SK-N-SH (cell line): ENCODE data around the gene ADGRL3.

ENCODE experiments used
- CHD2 ChIP-seq: fragments of 150-350 bp; IDR thresholded peaks from 2 replicates; pipeline ENCODE4 v1.6.1; 2018; ENCODE audit warnings: low read length; ENCODE audit not compliant: partially characterized antibody
- EP300 ChIP-seq, 2 experiments: IDR thresholded peaks; 2 replicates each; pipeline versions ENCODE4 v1.4.0 to v1.6.1; 2012; ENCODE audit warnings: borderline replicate concordance in 1 of 2, low read depth in 1 of 2, low read length in 1 of 2
- EZH2phosphoT487 ChIP-seq: fragments of 200-600 bp; sonication (generic); IDR thresholded peaks from 2 replicates; pipeline ENCODE4 v1.6.1; 2017; ENCODE audit warnings: low read depth, mixed run types, mild to moderate bottlenecking, antibody characterized with exemption, moderate library complexity, borderline replicate concordance
- JUND ChIP-seq: IDR thresholded peaks from 2 replicates; pipeline ENCODE4 v1.4.0; 2012
- MEF2A ChIP-seq: IDR thresholded peaks from 2 replicates; pipeline ENCODE4 v1.4.0; 2012; ENCODE audit warnings: low read depth, borderline replicate concordance
- POLR2AphosphoS5 ChIP-seq: IDR thresholded peaks from 2 replicates; pipeline ENCODE4 v1.6.1; 2012; ENCODE audit warnings: low read depth, low read length
- RAD21 ChIP-seq: IDR thresholded peaks from 2 replicates; pipeline ENCODE4 v1.6.1; 2012; ENCODE audit warnings: mild to moderate bottlenecking, low read length
- SMC3 ChIP-seq: IDR thresholded peaks from 2 replicates; pipeline ENCODE4 v1.6.1; 2012; ENCODE audit warnings: low read depth, low read length, improper control_type of control experiment
- TAF1 ChIP-seq: IDR thresholded peaks from 2 replicates; pipeline ENCODE4 v1.6.1; 2012; ENCODE audit warnings: low read depth, mild to moderate bottlenecking, low read length, moderate library complexity, borderline replicate concordance
- TCF12 ChIP-seq: IDR thresholded peaks from 2 replicates; pipeline ENCODE4 v1.4.0; 2012
- TF ChIP-seq, protein P1 (sequence below): fragments of 200-600 bp; sonication (generic); IDR thresholded peaks from 2 replicates; pipeline ENCODE4 v1.6.1; 2017; ENCODE audit warnings: antibody characterized with exemption, mild to moderate bottlenecking, moderate library complexity
- TF ChIP-seq, protein P2 (sequence below): IDR thresholded peaks from 2 replicates; pipeline ENCODE4 v1.4.0; 2012; ENCODE audit warnings: low read depth, borderline replicate concordance
- TF ChIP-seq, protein P3 (sequence below): IDR thresholded peaks from 2 replicates; pipeline ENCODE4 v1.4.0; 2012; ENCODE audit warnings: low read depth

DNA sequence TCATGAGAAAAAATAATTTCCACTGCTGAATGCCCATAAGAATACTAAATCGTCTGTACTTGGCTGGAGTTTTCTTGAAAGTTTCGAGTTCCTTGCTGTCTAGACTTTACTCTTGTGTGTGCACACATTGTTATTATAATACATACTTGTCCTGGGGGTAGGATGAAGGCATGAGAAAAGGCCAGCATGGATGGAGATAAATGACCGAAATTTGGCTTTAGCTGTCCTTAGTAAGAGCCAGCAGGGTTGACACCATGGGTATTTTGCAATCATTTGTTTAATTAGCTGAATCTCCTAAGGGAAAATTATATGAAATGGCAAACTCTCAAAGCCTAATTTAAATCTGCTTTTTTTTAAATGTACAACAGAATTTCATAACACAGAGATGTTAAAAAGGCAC lies 641.6 kb downstream of the ADGRL3 start:
- TF ChIP-seq JUND (no peak), CHD2 (no peak), EZH2phosphoT487 (no peak), MEF2A (no peak), POLR2AphosphoS5 (no peak), EP300 (IDR thresholded peaks at IDR 0.05; ENCODE audit: borderline replicate concordance in 1 of 2, low read depth in 1 of 2, low read length in 1 of 2) (no peak), RAD21 (no peak), TCF12 (no peak), SMC3 (no peak), TAF1 (no peak)
- TF ChIP-seq, protein P1, sequence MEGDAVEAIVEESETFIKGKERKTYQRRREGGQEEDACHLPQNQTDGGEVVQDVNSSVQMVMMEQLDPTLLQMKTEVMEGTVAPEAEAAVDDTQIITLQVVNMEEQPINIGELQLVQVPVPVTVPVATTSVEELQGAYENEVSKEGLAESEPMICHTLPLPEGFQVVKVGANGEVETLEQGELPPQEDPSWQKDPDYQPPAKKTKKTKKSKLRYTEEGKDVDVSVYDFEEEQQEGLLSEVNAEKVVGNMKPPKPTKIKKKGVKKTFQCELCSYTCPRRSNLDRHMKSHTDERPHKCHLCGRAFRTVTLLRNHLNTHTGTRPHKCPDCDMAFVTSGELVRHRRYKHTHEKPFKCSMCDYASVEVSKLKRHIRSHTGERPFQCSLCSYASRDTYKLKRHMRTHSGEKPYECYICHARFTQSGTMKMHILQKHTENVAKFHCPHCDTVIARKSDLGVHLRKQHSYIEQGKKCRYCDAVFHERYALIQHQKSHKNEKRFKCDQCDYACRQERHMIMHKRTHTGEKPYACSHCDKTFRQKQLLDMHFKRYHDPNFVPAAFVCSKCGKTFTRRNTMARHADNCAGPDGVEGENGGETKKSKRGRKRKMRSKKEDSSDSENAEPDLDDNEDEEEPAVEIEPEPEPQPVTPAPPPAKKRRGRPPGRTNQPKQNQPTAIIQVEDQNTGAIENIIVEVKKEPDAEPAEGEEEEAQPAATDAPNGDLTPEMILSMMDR: no peak
- TF ChIP-seq, protein P2, sequence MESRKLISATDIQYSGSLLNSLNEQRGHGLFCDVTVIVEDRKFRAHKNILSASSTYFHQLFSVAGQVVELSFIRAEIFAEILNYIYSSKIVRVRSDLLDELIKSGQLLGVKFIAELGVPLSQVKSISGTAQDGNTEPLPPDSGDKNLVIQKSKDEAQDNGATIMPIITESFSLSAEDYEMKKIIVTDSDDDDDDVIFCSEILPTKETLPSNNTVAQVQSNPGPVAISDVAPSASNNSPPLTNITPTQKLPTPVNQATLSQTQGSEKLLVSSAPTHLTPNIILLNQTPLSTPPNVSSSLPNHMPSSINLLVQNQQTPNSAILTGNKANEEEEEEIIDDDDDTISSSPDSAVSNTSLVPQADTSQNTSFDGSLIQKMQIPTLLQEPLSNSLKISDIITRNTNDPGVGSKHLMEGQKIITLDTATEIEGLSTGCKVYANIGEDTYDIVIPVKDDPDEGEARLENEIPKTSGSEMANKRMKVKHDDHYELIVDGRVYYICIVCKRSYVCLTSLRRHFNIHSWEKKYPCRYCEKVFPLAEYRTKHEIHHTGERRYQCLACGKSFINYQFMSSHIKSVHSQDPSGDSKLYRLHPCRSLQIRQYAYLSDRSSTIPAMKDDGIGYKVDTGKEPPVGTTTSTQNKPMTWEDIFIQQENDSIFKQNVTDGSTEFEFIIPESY: no peak
- TF ChIP-seq, protein P3, sequence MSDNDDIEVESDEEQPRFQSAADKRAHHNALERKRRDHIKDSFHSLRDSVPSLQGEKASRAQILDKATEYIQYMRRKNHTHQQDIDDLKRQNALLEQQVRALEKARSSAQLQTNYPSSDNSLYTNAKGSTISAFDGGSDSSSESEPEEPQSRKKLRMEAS: no peak
